NK-92 treated with Interleukin-12 subunit alpha and Interleukin-12 subunit beta, amount 100 ng/mL, for 24 hours (cell line): ENCODE measurements around the gene TEX38.
"Not testable (repeated sequence)": the region's sequence is repeated elsewhere in the genome, so short reads cannot be mapped to it uniquely, and the experiment has no call there.

Experiments used
- DNase-seq: peaks from one replicate; lab custom pipeline; 2025; lab: John Stamatoyannopoulos, UW

The TEX38 gene

DNA sequence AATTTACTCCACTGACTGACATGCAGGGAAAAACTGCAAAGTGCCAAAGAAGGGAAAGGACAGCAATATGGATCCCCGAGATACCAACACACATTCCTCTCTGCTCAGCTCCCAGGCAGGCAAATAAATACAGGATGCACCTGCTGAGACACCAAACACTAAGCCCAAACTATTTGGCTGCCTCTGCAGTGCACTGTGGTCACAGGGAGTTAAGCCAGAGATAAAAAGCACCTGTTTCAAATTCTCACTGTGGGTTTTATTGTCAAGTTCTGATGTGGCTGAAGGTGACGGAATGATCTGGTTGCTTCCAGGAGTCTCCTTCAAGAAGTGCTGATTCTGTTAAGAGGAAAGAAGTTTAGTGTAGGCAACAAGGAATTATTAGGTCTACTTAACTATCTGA lies 17.7 kb downstream of the TEX38 start:
- DNase-seq: no peak

DNA sequence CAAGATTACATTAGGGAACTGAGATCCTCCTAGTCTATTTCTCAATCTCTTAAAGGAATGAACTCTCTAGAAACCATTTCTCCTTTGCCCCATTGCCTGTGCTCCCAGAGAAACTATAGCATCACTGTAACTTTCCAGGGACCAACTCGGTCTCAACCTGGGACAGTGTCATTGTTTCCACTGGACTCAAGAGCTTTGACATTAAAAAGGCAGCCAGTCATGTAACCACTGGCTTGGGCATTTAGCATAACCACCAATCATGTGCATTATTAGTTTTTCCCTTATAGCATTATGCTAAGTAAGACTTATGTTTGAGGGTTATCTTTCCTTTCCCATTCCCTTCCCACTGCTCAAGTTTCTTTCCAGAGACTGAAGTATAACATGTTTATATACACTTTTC lies 18.2 kb downstream of the TEX38 start:
- no peak for DNase-seq

DNA sequence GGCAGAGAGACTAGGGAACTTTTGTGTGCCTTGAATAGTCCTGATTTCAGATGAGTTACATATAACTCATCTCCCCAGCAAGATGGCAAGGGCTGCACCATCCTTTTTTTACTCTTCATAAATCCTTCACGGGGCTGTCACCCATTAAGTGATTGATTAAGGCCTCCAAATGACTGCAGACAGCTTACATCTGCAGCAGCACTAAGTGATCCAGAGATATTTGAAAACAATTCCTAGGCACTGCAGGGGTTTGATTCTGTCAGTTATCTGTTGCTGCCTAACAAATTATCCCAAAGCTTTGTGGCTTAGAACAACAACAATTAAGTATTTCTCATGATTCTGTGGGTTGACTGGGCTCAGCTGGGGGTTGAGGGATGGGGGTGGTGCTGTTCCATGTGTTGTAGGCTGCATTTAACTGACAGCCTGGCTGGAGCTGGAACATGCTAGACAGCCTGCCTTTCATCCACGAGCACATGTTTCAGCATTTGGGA lies 19.3 kb downstream of the TEX38 start:
- no peak for DNase-seq

DNA sequence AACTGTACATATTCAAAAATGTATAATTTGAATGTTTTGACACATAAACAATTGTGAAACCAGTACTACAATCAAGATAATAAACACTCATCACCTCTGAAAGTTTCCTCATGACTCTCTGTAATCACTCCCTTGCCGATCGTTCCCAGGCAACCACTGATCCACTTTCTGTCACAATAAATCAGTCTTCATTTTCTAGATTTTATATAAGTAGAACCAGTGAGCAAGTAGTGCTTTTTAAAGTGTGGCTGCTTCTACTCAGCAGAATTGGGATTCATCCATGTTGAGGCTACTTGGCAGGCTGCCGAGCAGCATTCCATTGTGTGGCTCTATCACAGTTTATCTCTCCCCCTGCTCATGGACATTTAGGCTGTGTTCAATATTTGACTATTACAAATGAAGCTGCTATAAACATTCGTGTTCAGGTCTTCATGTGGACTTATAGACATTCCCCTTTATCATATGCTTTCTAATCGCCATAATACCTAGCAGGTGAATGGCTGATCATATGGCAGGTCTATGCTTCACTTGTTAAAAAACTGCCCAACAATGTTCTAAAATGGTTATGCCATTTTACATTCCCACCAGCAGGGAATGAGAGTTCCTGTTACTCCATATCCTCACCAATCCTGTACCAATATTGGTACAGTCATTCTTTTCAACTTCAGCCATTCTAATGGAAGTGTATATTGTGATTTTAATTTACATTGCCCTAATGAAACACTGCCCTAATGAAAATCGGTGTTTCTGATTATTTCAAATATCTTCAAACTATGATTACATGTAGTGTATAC lies 20.5 kb downstream of the TEX38 start:
- no peak for DNase-seq

DNA sequence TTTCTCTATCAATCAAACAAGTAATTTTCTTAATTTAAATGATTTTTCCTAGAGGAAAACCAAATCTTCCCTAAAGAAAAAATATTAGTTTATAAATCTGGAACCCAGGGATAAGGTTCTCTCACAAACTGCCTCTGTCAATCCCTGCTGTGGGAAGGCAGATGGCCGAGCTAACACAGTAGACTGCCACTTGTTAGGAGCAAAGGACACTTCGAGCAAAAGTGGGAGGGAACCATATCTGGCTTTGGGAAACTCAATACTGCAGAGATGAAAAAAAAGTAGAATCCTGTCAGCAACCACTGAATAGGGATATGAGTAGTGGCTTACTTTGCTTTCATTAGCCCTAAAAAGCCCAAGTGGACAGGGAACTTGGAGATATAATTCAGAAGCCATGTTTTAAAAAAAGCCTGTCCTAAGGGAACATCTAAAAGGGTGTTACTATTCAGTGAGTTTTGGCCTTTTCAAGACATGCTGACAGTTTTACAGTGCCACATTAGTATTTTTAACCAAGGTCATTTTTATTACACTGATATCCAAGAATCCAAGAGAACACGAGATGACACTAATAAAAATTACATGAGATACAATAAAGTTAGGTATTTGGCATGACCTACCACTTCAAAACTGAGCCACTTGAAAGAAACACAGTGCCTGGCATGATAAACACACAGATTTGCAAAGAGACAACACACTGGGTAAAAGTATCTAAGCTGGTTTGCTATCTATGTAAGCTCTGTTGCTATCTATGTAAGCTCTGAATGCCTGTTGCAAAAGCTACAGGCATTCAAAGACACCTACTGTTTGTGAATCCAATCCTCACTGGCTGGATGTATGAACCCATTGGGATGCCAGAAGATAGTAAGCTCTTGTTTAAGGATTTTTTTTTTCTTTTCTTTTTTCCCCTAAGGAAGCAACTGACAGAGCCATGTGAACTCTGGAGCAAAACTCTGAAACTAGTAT lies 21.4 kb downstream of the TEX38 start:
- DNase-seq: no peak

DNA sequence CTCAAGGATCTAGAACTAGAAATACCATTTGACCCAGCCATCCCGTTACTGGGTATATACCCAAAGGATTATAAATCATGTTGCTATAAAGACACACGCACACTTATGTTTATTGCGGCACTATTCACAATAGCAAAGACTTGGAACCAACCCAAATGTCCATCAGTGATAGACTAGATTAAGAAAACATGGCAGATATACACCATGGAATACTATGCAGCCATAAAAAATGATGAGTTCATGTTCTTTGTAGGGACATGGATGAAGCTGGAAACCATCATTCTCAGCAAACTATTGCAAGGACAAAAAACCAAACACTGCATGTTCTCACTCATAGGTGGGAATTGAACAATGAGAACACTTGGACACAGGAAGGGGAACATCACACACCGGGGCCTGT lies 23.0 kb downstream of the TEX38 start:
- DNase-seq: not testable (repeated sequence)

DNA sequence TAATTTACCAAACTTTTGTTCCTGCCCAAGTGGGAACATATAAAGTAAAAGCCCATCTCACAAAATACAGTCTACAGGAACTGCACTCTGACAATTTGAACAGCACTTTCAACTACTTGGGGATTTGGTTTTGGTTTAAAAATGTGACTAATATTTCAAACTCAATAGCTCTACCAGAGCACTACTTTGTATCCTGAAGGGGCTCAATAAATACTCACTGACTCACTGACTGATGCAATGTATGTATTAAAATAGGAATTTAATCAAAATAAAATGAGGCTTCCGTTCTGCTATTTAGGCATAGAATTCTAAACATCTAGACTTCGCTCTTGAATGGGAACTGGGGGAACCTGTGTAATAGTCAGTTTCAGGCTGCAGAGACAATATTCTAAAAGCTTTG lies 25.4 kb downstream of the TEX38 start:
- no peak for DNase-seq

DNA sequence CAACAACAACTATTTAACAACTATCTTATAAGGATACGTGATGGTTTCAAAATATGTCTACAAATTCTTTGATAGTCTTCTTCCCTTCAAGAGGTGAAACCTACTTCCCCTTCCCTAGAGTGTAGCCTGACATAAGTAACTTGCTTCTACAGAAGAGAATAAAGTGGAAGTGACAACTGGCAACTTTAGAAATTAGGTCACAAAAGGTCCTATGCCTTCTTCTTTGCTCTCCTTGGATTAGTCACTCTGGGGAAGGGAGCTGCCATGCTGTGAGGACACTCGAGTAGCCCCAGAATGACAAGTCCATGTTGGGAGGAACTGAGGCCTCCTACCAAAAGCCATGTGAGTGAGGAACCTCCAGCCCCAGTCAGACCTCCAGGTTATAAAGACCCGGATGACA lies 28.0 kb downstream of the TEX38 start:
- no peak for DNase-seq

DNA sequence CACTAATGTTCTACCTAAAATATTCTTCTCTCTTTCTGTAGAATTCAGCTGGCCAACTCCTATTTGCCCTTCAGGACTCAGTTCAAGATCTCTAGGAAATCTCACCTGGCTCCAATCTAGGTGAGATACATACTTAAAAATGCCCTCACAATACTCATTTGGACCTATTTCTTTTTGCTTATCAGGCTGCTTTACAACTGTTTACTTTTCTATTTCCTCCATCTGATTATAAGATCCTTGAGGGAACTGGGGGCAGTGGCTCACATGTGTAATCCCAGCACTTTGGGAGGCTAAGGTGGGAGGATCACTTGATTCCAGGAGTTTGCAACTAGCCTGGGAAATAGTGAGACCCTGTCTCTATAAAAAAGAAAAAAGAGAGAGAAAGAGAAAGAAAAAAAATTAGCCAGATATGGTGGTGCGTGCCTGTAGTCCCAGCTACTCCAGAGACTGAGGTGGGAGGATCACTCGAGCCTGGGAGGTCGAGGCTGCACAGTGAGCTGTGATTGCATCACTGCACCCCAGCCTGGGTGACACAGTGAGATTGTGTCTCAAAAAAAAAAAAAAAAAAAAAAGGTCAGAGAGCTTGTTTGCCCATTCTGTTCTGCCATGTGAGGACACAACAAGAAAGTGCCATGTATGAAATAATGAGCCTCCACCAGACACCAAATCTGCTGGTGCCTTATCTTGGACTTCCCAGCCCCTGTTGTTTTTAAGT lies 32.4 kb downstream of the TEX38 start:
- no peak for DNase-seq

DNA sequence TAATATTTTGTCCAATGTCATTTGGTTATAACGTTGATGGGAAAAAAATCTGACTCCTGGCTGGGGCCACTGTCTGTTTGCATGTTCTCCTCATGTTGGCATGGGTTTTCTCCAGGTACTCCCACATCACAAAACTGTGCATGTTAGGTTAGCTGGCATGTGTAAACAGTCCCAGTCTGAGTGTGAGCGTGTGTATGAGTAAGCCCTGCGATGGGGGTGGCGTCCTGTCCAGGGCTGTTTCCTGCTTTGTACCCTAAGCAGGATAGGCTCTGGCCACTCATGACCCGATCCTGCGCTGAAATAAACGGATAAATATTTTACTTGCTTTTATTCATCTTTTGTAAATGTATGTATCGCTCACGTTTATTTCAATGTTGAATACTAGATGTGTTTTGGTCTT lies 33.8 kb downstream of the TEX38 start:
- DNase-seq: no peak

DNA sequence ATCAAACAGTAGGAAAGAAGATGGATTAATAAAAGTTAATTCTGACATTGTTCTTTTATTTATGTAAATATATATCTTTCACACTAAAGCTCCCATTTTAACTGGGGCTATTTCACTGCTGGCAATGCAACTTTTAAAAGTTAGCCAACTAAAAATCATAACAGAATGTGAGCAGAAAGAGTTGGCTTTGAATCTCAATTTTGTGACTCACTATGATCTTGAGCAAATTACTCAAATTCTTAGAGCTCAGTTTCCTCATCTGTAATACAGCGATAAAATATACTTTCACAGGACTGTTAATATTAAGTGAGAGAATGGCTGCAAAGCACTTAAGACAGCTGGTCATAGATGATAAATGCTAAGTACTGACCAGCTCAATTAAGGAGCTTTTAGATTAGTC lies 36.5 kb downstream of the TEX38 start:
- DNase-seq: no peak

DNA sequence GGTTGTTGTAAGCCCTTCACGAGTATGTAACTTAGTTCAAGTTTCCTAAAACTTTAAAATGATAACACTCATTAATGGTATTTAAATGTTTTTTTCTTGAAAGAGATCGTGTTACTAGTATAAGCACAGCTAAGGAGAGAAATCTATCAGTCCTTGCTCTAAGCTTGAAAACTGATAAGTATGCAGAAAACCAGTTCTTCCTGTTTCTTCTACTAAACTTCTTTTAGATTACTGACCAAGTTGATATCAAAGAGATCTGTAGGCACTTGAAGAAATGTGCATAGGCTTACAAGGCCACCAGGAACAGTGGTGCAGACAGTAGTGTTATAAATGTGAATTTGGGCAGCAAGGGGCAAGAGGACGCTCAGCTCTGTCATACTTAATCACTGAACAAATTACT lies 43.3 kb downstream of the TEX38 start:
- DNase-seq: no peak

DNA sequence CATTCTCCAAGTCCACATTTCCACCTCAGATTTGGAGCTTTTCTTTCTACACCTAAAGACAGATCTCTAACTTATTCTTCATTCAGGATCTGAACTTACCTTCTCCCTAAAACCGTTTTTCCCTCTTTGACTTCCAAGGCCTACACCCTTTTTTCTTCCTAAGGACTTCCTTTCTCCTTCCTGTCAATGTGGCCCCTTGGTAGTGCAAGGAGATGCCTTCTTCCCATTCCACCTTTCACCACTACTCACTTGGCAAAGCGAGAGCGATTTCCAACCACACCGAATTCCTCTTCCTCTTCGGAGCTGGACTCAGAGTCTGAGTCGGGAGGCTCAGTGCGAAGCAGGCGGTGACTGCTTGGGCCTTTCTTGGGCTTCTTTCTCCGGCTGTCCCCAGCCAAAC lies 46.0 kb downstream of the TEX38 start:
- no peak for DNase-seq

DNA sequence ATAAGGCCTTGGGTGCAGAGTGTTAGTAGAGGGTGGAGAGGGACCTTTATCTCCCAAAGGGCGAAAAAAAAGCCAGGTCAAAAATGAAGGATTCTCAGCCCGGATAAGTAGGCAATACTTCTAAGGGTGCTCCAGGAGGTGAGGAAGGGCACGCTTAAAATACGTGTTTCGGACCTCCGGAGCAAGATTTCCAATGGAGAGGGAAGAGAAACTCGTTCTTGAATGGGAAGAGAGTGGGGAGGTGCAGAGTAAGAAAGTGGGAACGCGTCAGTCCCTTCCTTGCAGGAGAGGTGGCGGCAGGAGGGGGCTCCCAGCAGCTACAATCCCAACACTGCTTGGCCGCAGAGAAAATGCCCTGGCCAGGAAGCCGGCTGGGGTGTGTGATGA lies 46.7 kb downstream of the TEX38 start:
- no peak for DNase-seq

DNA sequence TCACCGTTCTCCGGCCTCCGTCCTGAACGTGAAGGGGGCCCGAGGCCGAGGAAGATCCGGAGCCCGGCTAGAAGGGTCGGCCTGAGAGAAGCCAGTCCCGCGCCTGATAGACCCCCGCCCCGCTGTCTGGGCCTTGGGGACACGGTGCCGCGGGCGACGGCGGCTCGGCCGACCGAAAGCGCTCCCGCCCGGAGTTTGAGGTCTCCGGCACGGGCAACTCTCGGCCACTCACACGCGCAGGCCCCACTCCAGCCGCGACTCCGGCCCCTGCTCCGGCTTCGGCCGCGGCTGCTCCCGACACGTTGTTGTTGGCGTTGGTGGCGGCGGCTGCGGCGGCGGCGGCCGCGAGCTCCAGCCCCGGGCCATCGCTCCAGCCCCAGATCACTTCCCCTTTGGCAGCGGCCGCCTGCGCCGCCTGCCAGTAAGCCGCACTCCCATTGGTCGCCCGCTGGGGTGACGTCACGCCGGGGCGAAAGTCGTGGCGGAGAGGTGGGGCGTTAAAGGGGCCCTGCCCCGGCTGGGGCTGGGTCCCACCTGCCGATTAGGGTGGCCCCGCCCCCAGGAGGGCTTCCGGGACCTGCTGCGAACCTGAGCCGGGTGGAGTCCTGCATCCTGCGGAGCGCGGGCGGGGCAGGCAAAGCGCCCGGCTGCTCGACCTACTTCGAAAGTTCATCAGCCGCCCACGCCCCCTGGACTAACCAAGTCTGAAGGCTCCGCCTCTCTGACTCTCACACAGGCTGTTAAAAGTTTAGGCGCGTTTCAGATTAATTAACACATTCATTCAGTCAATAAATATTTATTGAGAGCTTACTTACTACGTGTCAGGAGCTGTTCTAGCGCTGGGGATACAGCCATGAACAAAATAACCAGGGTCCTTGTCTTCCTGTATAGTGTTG lies 47.3 kb downstream of the TEX38 start, which contains the start of gene EFCAB14:
Gene EFCAB14 (minus strand): TSS at position 388 of the 896 bp plus-strand sequence. CDS start 1,027 bp downstream, outside the sequence.
- peak; percentile 97 for DNase-seq

DNA sequence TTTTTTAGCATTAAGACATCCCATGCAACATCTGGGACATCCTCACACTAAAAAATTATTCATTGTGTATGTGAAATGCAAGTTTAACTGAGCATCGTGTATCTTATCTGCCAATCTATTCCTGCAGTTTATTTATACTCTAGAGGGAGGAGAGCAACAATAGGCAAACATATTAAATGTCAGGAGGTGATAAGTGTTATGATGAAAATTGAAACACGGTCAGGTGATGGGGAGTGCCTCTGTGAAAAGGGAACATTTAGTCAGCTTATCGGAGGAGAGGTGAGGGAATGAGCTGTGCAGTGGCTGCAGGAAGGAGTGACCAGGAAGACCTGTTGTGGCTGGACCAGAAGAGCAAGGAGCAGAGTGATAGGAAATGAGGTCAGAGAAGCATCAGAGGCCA lies 48.0 kb downstream of the TEX38 start:
- DNase-seq: no peak

DNA sequence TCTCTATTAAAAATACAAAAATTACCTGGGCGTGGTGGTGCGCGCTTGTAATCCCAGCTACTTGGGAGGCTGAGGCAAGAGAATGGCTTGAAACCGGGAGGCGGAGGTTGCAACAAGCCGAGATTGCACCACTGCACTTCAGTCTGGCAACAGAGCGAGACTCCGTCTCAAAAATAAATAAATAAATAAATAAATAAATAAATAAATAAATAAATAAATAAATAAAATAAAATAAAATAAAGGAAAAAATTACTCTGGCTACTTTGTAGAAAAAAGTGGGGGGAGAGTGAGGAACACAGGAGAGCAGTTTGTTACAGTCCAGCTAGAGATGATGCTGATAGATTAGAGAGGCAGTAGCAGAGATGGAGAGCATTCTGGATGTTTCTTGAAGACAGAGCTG lies 48.7 kb downstream of the TEX38 start:
- not testable (repeated sequence) for DNase-seq

DNA sequence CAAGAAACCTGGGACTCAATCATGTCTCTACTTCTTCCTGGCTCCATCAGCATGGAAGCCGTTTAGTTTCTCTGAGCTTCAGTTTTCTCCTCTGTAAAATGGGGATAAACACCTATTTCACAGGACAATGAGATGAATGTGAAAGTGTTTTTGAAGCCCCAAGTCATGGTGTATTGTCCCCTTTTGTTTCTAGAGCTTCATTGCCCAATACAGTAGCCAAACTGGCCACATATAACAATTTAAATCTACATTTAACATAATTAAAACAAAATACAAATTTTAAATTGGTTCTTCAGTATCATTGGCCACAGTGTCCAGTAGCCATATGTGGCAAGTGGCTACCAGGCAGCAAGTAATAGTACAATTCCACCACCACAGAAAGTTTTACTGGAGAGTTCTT lies 49.5 kb downstream of the TEX38 start:
- DNase-seq: no peak

DNA sequence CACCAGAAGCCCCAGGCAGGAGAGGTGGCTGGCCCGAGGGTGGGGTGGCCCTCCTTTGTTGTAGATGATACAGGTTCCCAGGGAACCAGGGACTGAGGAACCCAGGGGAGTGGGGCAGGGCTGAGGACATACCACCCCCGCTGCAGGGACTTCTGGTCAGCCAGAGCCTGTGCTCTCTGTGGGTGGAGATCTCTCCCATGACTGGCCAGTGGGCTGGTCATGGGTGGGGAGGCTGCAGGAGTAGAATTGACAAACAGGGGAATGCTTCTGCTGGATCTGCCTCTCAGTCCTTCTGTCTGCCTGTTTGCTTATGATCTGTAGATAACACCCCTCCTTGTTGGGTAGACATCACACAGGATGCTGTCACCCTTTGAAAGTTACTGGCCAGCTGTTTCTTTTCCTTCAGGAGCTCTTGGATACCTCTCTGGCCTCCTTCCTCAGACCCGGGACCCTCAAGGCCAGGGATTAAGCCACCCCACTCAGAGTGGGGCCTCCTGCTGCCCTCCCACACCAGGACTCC lies 50.1 kb downstream of the TEX38 start:
- no peak for DNase-seq
